IPS-NIHi11 (cell line): ENCODE results near the gene FRMD4A.
"Not testable (repeated sequence)": the region's sequence is repeated elsewhere in the genome, so short reads cannot be mapped to it uniquely, and the experiment has no call there.

Experiments
- DNase-seq: peaks from one replicate; pipeline ENCODE4 v3.0.0; 2012; ENCODE audit warnings: mixed read lengths, low spot score

FRMD4A gene

GRCh38 chr10:14240253-14241189, 90.2 kb downstream of the FRMD4A start:
- DNase-seq: peak; percentile 49

GRCh38 chr10:14238659-14239058, 92.1 kb downstream of the FRMD4A start:
- not testable (repeated sequence) for DNase-seq

- DNase-seq: no peak
Observed at GRCh38 chr10:14236341-14236740, 94.4 kb downstream of the FRMD4A start.

GRCh38 chr10:14235566-14236195, 95.0 kb downstream of the FRMD4A start:
- no peak for DNase-seq

- DNase-seq: no peak
Observed at GRCh38 chr10:14233566-14233965, 97.2 kb downstream of the FRMD4A start.

- not testable (repeated sequence) for DNase-seq
Observed at GRCh38 chr10:14228798-14229197, 101.9 kb downstream of the FRMD4A start.

GRCh38 chr10:14225379-14225778, 105.3 kb downstream of the FRMD4A start:
- no peak for DNase-seq

GRCh38 chr10:14220026-14220425, 110.7 kb downstream of the FRMD4A start:
- DNase-seq: no peak

- no peak for DNase-seq
Observed at GRCh38 chr10:14219411-14219810, 111.3 kb downstream of the FRMD4A start.

- DNase-seq: no peak
Observed at GRCh38 chr10:14215641-14216040, 115.1 kb downstream of the FRMD4A start.

- not testable (repeated sequence) for DNase-seq
Observed at GRCh38 chr10:14213703-14214102, 117.0 kb downstream of the FRMD4A start.

- DNase-seq: no peak
Observed at GRCh38 chr10:14211610-14212009, 119.1 kb downstream of the FRMD4A start.

- no peak for DNase-seq
Observed at GRCh38 chr10:14208231-14208630, 122.5 kb downstream of the FRMD4A start.

GRCh38 chr10:14205233-14205632, 125.5 kb downstream of the FRMD4A start:
- DNase-seq: no peak

- DNase-seq: peak; percentile 61
Observed at GRCh38 chr10:14200698-14201544, 129.8 kb downstream of the FRMD4A start.

- DNase-seq: not testable (repeated sequence)
Observed at GRCh38 chr10:14199098-14199497, 131.6 kb downstream of the FRMD4A start.

- no peak for DNase-seq
Observed at GRCh38 chr10:14198078-14198477, 132.6 kb downstream of the FRMD4A start.

- DNase-seq: no peak
Observed at GRCh38 chr10:14196113-14196512, 134.6 kb downstream of the FRMD4A start.

GRCh38 chr10:14195433-14195832, 135.3 kb downstream of the FRMD4A start:
- DNase-seq: no peak

GRCh38 chr10:14192746-14193145, 138.0 kb downstream of the FRMD4A start:
- no peak for DNase-seq

GRCh38 chr10:14191871-14192270, 138.9 kb downstream of the FRMD4A start:
- DNase-seq: no peak

- DNase-seq: no peak
Observed at GRCh38 chr10:14191407-14191806, 139.3 kb downstream of the FRMD4A start.
